SU-DHL-6 (cell line): Measurements from ENCODE around the gene MGP.

ENCODE experiments used
- EZH2phosphoT487 ChIP-seq: fragments of 200-600 bp; sonication (generic), shearing (Covaris generic); conservative IDR thresholded peaks from 2 replicates; pipeline ENCODE4 v1.6.1; 2018; ENCODE audit warnings: mild to moderate bottlenecking, antibody characterized with exemption, low read length, moderate library complexity, mixed read lengths
- TF ChIP-seq, protein P1 (sequence below): fragments of 200-600 bp; sonication (generic); IDR thresholded peaks from one replicate; pipeline ENCODE4 v1.5.1; 2017; ENCODE audit warnings: antibody characterized with exemption, mild to moderate bottlenecking, low read length, moderate library complexity; ENCODE audit not compliant: insufficient read depth, poor library complexity, severe bottlenecking

DNA sequence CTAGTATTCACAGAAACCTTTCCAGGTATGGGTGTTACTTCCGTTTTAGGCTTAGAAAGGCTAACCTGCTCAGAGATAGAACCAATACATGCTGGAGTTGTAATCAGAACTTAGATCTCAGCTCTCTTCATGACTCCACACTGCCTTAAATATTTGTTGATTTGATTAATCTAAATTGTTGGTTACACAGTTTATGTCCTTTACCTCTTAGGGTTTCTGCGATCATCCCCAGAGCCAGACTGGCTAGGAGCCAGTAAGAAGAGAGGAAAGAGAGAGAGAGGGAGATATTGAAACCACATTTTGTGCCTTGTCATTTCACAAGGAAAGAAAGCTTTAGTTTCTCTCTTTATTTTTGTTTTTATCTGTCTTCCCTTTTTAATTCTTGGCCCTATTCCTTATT, 16.8 kb upstream of the MGP start:
- TF ChIP-seq, protein P1, sequence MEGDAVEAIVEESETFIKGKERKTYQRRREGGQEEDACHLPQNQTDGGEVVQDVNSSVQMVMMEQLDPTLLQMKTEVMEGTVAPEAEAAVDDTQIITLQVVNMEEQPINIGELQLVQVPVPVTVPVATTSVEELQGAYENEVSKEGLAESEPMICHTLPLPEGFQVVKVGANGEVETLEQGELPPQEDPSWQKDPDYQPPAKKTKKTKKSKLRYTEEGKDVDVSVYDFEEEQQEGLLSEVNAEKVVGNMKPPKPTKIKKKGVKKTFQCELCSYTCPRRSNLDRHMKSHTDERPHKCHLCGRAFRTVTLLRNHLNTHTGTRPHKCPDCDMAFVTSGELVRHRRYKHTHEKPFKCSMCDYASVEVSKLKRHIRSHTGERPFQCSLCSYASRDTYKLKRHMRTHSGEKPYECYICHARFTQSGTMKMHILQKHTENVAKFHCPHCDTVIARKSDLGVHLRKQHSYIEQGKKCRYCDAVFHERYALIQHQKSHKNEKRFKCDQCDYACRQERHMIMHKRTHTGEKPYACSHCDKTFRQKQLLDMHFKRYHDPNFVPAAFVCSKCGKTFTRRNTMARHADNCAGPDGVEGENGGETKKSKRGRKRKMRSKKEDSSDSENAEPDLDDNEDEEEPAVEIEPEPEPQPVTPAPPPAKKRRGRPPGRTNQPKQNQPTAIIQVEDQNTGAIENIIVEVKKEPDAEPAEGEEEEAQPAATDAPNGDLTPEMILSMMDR: no peak
- no peak for TF ChIP-seq EZH2phosphoT487
